ENCODE data around the gene RNF4. TPM values are rescaled to one million over a fixed set of nuclear protein-coding genes. Genes with fewer than 3 reads are reported as not detected.

The RNF4 gene
- polyA plus RNA-seq, 3 donors, result 28.8 to 41.3 (median 37.0) TPM

DNA sequence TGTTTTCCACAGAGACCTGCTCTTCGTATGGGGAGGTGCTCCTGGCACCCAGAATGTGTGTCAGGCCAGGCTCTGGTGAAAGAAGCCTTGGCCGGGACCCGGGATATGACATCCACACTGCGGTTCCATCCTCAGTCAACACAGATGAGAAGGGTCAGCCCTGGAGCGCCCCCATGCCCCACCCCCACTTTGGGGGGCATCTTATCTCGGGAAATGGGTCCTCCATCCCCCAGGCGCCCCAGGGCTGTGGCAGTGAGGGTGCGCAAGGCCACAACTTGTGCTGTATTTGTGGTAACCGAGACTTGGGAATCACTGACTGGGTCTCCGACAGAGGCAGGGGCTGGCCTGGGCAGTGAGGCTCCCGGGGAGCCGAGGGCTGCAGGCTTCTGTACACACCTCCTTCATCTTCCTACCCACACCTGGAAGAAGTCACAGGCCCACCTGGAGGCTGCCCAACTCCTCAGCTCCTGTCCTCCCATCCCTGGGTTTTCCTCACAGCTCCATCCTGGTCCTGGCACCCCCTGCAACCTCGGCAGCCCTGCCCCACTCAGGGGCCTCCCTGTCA, 42.1 kb upstream of the RNF4 start:
- WGBS (ENCODE audit: insufficient coverage), result 94% methylated on average over 9 of the region's 13 CpGs
- Mint-ChIP-seq H3K27me3 (ENCODE audit: low read depth in 3 of 3) (peaks cover 0 to 5% (median 2%) of the 10 kb centered on the region in 3 donors), H3K9me3 (peaks cover 2 to 25% (median 5%) of the 10 kb centered on the region in 7 donors), H3K4me3 (no peak overlapping the region), H3K4me1 (no peaks in the 10 kb centered on the region), H3K36me3 (no peaks in the 10 kb centered on the region), H3K27ac (no peak overlapping the region)
- Histone ChIP-seq H3K4me1 (ENCODE audit: control insufficient read depth in 1 of 2, insufficient read depth in 2 of 2, low read length in 2 of 2) (no peaks in the 10 kb centered on the region), H3K36me3 (replicated peaks in 1 of 2; ENCODE audit: control insufficient read depth in 1 of 2, insufficient read depth in 2 of 2, low read length in 2 of 2) (no peaks in the 10 kb centered on the region), H3K4me2 (replicated peaks; ENCODE audit: extremely low read depth, low read length, poor library complexity, severe bottlenecking) (no peak overlapping the region), H4K20me1 (ENCODE audit: insufficient read depth, low read length) (no peaks in the 10 kb centered on the region), H3K79me2 (ENCODE audit: insufficient read depth, low read length) (no peaks in the 10 kb centered on the region), H2AFZ (ENCODE audit: insufficient read depth, low read depth, low read length, poor library complexity, severe bottlenecking) (no peak overlapping the region), H3K9ac (ENCODE audit: insufficient read depth, low read length, poor library complexity, severe bottlenecking) (no peak overlapping the region), H3K27ac (ENCODE audit: low read depth in 1 of 2, low read length in 2 of 2) (no peak overlapping the region), H3K4me3 (replicated peaks in 1 of 3; ENCODE audit: low read depth in 2 of 3, low read length in 3 of 3) (no peak overlapping the region), H3K9me3 (replicated peaks in 1 of 2; ENCODE audit: control insufficient read depth in 1 of 2, insufficient read depth in 1 of 2, low read length in 2 of 2) (peaks cover 0 to 15% of the 10 kb centered on the region in 2 donors), H3K27me3 (ENCODE audit: control insufficient read depth in 2 of 2, insufficient read depth in 2 of 2, low read length in 2 of 2) (no peaks in the 10 kb centered on the region)
- TF ChIP-seq, protein P1, sequence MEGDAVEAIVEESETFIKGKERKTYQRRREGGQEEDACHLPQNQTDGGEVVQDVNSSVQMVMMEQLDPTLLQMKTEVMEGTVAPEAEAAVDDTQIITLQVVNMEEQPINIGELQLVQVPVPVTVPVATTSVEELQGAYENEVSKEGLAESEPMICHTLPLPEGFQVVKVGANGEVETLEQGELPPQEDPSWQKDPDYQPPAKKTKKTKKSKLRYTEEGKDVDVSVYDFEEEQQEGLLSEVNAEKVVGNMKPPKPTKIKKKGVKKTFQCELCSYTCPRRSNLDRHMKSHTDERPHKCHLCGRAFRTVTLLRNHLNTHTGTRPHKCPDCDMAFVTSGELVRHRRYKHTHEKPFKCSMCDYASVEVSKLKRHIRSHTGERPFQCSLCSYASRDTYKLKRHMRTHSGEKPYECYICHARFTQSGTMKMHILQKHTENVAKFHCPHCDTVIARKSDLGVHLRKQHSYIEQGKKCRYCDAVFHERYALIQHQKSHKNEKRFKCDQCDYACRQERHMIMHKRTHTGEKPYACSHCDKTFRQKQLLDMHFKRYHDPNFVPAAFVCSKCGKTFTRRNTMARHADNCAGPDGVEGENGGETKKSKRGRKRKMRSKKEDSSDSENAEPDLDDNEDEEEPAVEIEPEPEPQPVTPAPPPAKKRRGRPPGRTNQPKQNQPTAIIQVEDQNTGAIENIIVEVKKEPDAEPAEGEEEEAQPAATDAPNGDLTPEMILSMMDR (IDR thresholded peaks at IDR 0.05), result no peak
- intact Hi-C loops (cut with micrococcal nuclease), result no loop called here
- DNase-seq, result no peak

- H3K4me2 ChIP-seq (replicated peaks; ENCODE audit: extremely low read depth, low read length, poor library complexity, severe bottlenecking), result no peak overlapping the region
These were observed 41.2 kb upstream of the RNF4 start for GRCh38 chr4:2427383-2428334.

More at GRCh38 chr4:2427383-2428334, 41.2 kb upstream of the RNF4 start:
- Mint-ChIP-seq H3K4me3 (no peak overlapping the region), H3K4me1 (no peaks in the 10 kb centered on the region), H3K27ac (no peak overlapping the region), H3K9me3 (peaks cover 2 to 25% (median 5%) of the 10 kb centered on the region in 7 donors), H3K27me3 (ENCODE audit: low read depth in 3 of 3) (peaks cover 0 to 2% (median 0%) of the 10 kb centered on the region in 3 donors), H3K36me3 (no peaks in the 10 kb centered on the region)
- no peak overlapping the region for H2AFZ ChIP-seq (ENCODE audit: insufficient read depth, low read depth, low read length, poor library complexity, severe bottlenecking)
- WGBS (ENCODE audit: insufficient coverage), result 96% methylated on average over 21 of the region's 23 CpGs
- no peaks in the 10 kb centered on the region for H3K79me2 ChIP-seq (ENCODE audit: insufficient read depth, low read length)
- H3K27me3 ChIP-seq (ENCODE audit: control insufficient read depth in 2 of 2, insufficient read depth in 2 of 2, low read length in 2 of 2), result no peaks in the 10 kb centered on the region
- no peak for DNase-seq
- H3K9me3 ChIP-seq (replicated peaks in 1 of 2; ENCODE audit: control insufficient read depth in 1 of 2, insufficient read depth in 1 of 2, low read length in 2 of 2), result peaks cover 0 to 19% of the 10 kb centered on the region in 2 donors
- H3K27ac ChIP-seq (ENCODE audit: low read depth in 1 of 2, low read length in 2 of 2), result no peak overlapping the region
- TF ChIP-seq, protein P1 (IDR thresholded peaks at IDR 0.05), result no peak
- intact Hi-C loops (cut with micrococcal nuclease), result no loop called here
- H3K36me3 ChIP-seq (replicated peaks in 1 of 2; ENCODE audit: control insufficient read depth in 1 of 2, insufficient read depth in 2 of 2, low read length in 2 of 2), result no peaks in the 10 kb centered on the region
- no peak overlapping the region for H3K4me3 ChIP-seq (replicated peaks in 1 of 3; ENCODE audit: low read depth in 2 of 3, low read length in 3 of 3)
- no peaks in the 10 kb centered on the region for H3K4me1 ChIP-seq (ENCODE audit: control insufficient read depth in 1 of 2, insufficient read depth in 2 of 2, low read length in 2 of 2)
- H3K9ac ChIP-seq (ENCODE audit: insufficient read depth, low read length, poor library complexity, severe bottlenecking), result no peak overlapping the region
- H4K20me1 ChIP-seq (ENCODE audit: insufficient read depth, low read length), result no peaks in the 10 kb centered on the region

Data from CD14-positive monocyte (primary cell).